ENCODE measurements around the gene EGFL7.

Gene EGFL7

DNA sequence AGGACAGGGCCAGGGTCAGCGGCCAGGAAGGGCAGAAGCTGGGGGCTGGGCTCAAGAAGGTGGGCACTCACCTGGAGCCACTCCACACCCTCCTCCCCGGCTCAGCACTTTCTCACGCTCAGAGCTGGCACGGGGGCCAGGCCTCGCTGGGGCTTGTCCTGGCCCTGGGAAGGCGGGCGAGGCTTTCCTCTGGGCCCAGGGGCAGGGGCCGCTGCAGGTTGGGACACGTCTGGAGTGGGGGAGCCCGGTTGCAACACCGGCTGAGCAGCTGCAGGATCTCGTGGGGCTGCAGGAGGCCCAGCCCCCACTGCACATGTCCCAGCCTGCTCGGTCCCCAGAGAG, 38.9 kb upstream of the EGFL7 start:
- DNase-seq: no peak
- TF ChIP-seq CTCF (IDR thresholded peaks at IDR 0.05; ENCODE audit: low read depth, low read length): no peak
- H3K9me3 ChIP-seq: no peaks in the 10 kb centered on the region
- H3K4me3 ChIP-seq (ENCODE audit: low read depth, low read length): no peak overlapping the region
- H3K27me3 ChIP-seq: no peaks in the 10 kb centered on the region
- peaks cover 7% of the 10 kb centered on the region; the same call in 1 of the 2 replicates for H3K4me1 ChIP-seq
- H3K36me3 ChIP-seq: no peaks in the 10 kb centered on the region

DNA sequence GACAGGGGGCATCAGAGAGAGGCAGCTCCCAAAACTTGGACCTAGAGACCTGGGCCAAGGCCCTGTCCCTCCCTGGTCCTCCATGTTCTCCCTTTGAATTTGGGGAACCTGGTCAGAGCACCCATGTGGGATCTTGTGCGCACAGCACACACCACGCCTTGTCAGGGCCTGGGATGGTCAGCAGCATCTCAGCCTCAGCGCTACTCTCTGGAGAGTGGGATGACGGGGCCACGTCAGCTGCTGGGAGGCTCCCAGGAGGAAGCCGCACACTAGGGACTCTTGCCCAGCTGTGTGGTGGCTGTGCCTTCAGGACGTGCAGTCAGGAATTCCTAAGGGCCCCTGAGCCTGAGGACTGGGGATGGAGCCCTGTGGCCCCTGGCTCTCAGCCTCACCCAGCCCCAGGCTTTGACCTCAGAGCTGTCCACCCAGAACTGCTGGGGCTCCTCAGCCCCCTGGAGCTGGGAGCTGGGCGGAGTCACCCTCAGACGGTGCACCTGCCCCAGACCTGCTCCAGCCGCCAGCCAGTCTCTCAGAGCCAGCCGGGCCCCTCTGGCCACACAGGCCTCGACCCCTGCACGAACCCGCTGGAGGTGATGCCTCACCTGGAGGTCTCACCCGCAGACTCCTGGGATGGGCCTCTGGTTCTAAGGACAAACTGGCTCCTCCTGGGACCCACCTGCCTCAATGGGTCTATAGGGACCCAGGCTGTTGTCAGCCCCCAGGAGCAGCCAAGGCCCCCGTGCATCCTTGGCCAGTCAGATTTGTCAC, 38.3 kb upstream of the EGFL7 start:
- Histone ChIP-seq H3K4me1 (peaks cover 7% of the 10 kb centered on the region; the same call in 1 of the 2 replicates), H3K36me3 (no peaks in the 10 kb centered on the region), H3K27me3 (no peaks in the 10 kb centered on the region), H3K9me3 (no peaks in the 10 kb centered on the region), H3K4me3 (ENCODE audit: low read depth, low read length) (no peak overlapping the region)
- no peak for DNase-seq
- TF ChIP-seq CTCF (IDR thresholded peaks at IDR 0.05; ENCODE audit: low read depth, low read length): no peak

DNA sequence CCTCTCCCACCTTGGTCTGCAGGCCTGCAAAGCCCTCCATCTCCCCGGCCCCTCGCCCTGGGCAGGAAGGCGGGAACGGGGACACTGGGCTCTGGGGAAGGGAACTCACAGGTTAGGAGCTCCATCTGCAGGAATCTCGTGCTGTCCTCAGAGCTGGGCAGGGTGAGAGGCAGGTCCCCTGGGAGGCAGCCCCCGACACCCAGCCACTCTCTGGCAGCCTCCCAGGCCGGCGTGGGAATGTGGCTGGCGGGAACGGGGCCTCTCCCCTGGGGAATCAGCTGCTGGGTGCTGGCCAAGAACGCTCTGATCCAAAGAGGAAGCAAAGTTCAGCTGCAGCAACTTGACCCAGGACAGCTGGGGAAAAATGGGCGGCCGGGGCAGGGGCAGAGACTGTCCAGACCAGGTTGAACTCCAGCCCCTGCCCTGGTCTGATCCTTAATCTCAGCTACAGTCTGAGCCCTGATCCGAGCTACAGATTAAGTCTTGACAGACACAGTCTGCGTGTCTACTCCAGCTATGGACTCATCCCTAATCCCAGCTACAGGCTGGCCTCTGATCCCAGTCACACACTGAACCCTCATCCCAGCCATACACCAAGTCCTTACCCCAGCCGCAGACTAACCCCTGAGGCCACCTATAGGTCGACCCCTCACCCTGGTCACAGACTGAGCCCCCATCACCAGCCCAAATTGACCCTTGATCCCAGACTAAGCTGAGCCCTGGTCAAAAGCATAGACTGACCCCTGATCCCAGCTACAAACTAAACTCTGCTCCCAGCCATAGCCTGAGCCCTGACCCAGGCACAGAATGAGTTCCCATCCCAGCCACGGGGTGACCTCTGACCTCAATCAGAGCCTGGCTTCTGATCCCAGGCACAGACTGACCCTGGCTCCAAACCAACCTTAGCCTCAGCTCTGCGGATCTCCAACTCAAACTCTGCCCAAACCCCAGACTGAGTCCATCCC, 37.3 kb upstream of the EGFL7 start:
- DNase-seq: peak; percentile 77
- Histone ChIP-seq H3K36me3 (no peaks in the 10 kb centered on the region), H3K9me3 (no peaks in the 10 kb centered on the region), H3K4me3 (ENCODE audit: low read depth, low read length) (no peak overlapping the region), H3K27me3 (no peaks in the 10 kb centered on the region), H3K4me1 (peaks cover 9% of the 10 kb centered on the region; the same call in 1 of the 2 replicates)
- peak; percentile 38 for TF ChIP-seq CTCF (IDR thresholded peaks at IDR 0.05; ENCODE audit: low read depth, low read length)

- no peak for TF ChIP-seq CTCF (IDR thresholded peaks at IDR 0.05; ENCODE audit: low read depth, low read length)
- Histone ChIP-seq H3K4me1 (peaks cover 9% of the 10 kb centered on the region; the same call in 1 of the 2 replicates), H3K36me3 (no peaks in the 10 kb centered on the region), H3K27me3 (no peaks in the 10 kb centered on the region), H3K4me3 (ENCODE audit: low read depth, low read length) (no peak overlapping the region), H3K9me3 (no peaks in the 10 kb centered on the region)
- DNase-seq: peak; percentile 19
Measured at GRCh38 chr9:136626066-136626725, 36.5 kb upstream of the EGFL7 start.

GRCh38 chr9:136626740-136627642, 35.7 kb upstream of the EGFL7 start:
- DNase-seq: peak; percentile 21
- H3K9me3 ChIP-seq: no peaks in the 10 kb centered on the region
- H3K27me3 ChIP-seq: no peaks in the 10 kb centered on the region
- H3K4me1 ChIP-seq: peaks cover 9% of the 10 kb centered on the region; the same call in 1 of the 2 replicates
- peak; percentile 13; the same call in 1 of the 2 replicates for TF ChIP-seq CTCF (IDR thresholded peaks at IDR 0.05; ENCODE audit: low read depth, low read length)
- no peak overlapping the region for H3K4me3 ChIP-seq (ENCODE audit: low read depth, low read length)
- H3K36me3 ChIP-seq: no peaks in the 10 kb centered on the region
